GM12892 (cell line): ENCODE measurements around the gene SH2D3A.

Experiments used
- DNase-seq: peaks from one replicate; pipeline ENCODE4 v3.0.0; 2011; ENCODE audit not compliant: insufficient read length
- FAIRE-seq: peaks from 2 replicates; lab custom pipeline; 2011; peaks lifted over from hg19 to GRCh38; lab: Jason Lieb, UNC
- POLR2A ChIP-seq: IDR thresholded peaks from 2 replicates; pipeline ENCODE4 v1.6.1; 2011; ENCODE audit warnings: low read depth, low read length, control low read depth
- POLR2AphosphoS5 ChIP-seq: IDR thresholded peaks from 2 replicates; pipeline ENCODE4 v1.6.1; 2011; ENCODE audit warnings: low read depth, low read length, control low read depth
- TAF1 ChIP-seq: IDR thresholded peaks from 2 replicates; pipeline ENCODE4 v1.6.1; 2011; ENCODE audit warnings: low read depth, mild to moderate bottlenecking, control low read depth, low read length, borderline replicate concordance

SH2D3A gene

DNA sequence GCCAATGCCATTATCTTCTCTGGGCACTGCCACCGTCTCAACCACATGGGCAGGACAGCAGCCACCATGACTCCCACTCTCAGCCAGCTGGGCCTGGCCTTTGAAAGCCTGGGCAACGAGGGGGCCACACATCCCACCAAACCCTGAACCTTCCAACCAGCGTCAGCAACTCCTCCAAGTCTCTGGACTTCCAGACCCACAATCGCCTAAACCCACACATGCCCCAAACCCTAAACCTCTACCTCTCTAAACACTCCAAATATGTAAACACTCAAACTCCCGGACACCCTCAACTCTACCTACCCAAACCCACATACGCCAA lies 47.7 kb downstream of the SH2D3A start:
- DNase-seq (no peak), FAIRE-seq (no peak)
- no peak for TF ChIP-seq POLR2AphosphoS5
- no peak for TF ChIP-seq TAF1
- no peak for TF ChIP-seq POLR2A

DNA sequence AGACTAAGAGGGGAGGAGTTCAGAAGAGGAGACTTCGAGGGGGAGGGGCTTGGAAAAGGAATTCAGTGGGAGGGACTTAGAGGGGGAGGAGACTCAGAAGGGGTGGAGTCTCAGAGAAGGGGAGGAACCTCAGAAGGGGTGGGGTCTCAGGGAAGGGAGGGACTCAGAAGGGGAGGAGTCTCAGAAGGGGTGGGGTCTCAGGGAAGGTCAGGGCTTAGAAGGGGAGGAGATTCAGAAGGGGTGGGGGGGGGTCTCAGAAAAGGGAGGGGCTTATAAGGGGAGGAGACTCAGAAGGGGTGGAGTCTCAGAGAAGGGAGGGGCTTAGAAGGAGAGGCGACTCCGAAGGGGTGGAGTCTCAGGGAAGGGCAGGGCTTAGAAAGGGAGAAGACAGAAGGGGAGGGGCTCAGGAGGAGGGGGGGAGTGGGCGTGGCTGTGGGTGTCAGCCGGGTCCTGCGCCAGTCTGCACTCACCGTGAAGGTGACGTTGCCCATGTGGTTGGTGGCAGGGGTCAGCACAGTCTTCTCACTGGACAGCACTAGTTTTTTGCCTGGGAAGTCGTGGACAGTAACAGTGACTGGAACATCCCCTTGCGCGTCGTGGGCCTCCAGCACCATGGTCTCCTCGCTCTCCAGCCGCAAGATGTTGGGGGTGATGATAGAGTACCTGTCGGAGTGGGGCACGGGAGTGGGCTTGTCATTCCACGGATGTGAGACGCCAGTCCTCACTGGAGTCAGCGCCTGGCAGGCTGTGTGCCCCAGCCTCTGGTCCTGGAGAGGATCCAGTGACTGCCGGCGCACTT lies 48.3 kb downstream of the SH2D3A start:
- TF ChIP-seq POLR2A, result no peak
- no peak for TF ChIP-seq TAF1
- TF ChIP-seq POLR2AphosphoS5, result no peak
- DNase-seq (no peak), FAIRE-seq (no peak)

DNA sequence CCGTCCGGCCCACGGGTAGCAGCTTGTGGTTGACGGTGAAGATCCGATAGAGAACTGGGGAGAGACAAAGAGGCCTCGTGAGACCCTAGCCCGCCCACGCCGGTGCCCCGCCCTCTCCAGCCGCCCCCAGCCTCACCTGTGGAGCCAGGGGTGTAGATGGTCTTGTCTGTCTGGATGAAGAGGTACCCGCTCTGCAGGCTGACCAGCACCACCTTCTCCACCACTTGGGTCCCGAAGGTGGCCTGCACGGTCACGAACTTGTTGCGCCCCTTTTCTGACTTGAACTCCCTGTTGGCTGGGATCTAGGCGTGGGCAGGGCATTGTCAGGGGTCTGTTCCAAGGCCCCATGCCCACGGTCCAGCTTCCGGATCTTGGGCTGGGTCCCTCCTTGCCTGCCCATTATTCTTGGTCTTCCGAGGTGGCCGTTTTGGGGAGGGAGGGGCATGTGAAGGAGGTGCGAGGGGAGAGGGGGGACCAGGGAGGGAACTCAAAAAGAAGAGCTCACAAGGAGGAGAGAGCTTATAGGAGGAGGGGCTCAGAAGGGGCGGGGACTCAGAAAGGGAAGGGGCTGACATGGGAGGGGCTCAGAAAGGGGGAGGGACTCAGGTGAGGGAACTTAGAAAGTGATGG lies 49.0 kb downstream of the SH2D3A start:
- no peak for DNase-seq
- no peak for FAIRE-seq
- TF ChIP-seq POLR2AphosphoS5 (no peak), POLR2A (no peak), TAF1 (no peak)

DNA sequence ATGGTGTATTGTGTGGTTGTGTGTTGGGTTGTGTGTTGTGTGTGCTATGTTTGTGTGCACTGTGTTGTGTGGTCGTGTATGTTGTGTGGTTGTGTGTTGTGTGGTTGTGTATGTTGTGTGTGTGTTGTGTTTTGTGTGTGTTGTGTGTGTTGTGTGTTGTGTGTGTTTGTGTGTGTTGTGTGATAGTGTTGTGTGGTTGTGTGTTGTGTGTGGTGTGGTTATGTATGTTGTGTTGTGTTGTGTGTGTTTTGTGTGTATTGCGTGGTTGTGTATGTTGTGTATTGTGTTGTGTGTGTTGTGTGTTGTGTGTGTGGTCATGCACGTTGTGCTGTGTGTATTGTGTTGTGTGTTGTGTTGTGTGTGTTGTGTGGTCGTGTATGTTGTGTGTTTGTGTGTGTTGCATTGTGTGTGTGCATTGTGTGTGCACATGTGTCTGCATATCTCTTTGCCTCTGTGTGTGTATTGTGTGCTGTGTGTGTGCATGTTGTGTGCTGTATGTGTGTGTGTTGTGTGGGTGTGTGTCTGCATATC lies 49.7 kb downstream of the SH2D3A start:
- DNase-seq, result no peak
- FAIRE-seq, result peak; percentile 91
- TF ChIP-seq POLR2AphosphoS5 (no peak), TAF1 (no peak), POLR2A (no peak)

DNA sequence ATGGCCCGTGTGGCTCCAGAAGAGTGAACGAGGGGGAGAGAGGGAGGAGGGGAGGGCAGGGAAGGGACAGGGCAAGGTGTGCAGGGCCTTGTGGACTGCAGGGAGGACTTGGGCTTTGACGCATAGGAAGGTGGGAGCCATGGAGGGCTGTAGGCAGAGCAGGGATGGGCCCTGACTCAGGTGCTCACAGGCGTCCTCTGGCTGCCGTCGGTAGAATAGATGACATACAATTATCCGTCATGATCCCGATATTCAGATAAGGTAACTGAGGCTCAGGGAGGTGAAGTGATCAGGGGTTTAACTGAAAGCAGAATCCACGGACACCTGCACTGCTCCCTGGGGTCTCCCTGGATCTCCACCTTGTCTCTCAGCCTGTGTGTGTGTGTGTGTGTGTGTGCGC lies 50.2 kb downstream of the SH2D3A start:
- TF ChIP-seq POLR2A, result no peak
- no peak for TF ChIP-seq TAF1
- TF ChIP-seq POLR2AphosphoS5, result no peak
- FAIRE-seq, result no peak
- no peak for DNase-seq

DNA sequence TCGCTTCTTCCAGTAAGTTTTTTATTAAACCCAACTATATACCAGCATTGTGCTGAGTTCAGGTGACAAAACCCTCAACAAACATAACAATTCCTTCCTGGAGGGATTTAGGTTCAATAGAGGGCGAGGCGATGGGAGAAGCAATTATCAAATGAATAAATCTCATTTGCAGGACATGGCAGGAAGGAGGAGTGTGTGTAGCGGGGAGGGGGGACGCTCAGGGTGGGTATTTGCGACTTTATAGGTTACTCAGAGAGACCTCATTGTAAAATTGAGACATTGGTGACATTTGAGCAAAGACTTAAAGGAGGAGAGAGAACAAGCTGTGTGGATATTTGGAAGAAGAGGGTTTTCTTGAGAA lies 50.6 kb downstream of the SH2D3A start:
- TF ChIP-seq TAF1 (no peak), POLR2AphosphoS5 (no peak), POLR2A (no peak)
- FAIRE-seq (no peak), DNase-seq (no peak)

DNA sequence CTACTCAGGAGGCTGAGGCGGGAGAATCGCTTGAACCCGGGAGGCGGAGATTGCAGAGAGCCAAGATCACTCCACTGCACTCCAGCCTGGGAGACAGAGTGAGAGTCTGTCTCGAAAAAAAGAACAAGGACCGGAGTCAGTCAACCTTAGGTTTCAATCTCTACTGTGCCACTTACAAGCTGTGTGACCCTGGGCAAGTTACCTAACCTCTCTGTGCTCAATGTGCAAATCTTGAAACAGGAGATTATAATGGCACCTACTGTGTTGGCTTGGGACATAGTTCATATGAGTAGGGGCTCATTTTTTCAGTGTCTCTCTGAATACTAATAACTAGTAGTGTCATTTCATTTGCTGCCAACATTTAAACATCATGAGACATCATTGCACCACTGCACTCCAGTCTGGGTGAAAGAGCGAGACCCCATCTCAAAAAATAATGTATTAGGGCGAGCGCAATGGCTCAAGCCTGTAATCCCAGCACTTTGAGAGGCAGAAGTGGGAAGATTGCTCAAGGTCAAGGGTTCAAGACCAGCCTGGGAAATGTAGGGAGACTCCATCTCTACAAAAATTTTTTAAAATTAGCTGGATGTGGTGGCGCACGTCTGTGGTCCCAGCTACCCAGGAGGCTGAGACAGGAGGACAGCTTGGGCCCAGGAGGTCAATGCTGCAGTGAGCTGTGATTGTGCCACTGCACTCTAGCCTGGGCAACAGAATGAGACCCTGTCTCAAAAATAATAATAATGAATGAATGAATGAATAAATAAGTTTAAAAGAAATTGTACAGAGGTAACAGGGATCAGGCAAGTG lies 52.3 kb downstream of the SH2D3A start:
- DNase-seq (no peak), FAIRE-seq (no peak)
- TF ChIP-seq POLR2AphosphoS5, result no peak
- TF ChIP-seq POLR2A, result no peak
- no peak for TF ChIP-seq TAF1

DNA sequence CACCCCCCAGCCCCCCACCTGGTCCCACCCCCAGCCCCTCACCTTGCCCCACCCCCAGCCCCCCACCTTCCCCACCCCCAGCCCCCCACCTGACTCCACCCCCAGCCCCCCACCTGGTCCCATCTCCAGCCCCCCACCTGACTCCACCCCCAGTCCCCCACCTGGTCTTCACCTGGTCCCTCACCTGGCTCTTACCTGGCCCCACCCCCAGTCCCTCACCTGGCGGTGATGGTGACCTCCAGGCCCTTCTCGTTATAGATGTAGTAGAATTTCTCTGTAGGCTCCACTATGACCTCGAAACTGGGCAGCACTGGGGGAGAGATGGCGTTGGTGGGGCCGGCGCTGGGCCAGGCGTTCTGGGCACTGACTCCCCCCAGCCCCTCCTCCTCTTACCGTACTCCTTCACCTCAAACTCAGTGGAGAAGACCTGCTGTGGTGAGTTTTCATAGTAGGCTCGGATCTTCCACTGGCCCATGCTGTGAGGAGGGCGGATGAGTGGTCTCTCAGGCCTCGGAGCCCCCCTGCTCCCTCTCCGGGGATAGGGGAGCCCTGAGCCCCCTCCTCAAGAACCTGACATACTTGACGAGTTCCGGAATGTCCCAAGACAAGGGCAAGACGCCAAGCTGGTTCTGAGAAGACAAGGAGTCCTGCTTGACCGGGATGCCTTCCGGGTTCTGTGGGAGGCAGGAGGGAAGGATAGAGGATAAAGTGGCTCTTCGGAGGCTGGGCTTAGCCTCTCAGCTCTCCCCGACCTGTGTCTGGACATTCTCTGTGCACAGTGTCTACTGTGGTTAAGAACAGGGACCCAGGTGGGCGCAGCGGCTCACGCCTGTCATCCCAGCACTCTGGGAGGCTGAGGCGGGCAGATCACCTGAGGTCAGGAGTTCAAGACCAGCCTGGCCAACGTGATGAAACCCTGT lies 53.2 kb downstream of the SH2D3A start:
- FAIRE-seq (no peak), DNase-seq (no peak)
- TF ChIP-seq POLR2AphosphoS5, result no peak
- TF ChIP-seq TAF1, result no peak
- TF ChIP-seq POLR2A, result no peak

DNA sequence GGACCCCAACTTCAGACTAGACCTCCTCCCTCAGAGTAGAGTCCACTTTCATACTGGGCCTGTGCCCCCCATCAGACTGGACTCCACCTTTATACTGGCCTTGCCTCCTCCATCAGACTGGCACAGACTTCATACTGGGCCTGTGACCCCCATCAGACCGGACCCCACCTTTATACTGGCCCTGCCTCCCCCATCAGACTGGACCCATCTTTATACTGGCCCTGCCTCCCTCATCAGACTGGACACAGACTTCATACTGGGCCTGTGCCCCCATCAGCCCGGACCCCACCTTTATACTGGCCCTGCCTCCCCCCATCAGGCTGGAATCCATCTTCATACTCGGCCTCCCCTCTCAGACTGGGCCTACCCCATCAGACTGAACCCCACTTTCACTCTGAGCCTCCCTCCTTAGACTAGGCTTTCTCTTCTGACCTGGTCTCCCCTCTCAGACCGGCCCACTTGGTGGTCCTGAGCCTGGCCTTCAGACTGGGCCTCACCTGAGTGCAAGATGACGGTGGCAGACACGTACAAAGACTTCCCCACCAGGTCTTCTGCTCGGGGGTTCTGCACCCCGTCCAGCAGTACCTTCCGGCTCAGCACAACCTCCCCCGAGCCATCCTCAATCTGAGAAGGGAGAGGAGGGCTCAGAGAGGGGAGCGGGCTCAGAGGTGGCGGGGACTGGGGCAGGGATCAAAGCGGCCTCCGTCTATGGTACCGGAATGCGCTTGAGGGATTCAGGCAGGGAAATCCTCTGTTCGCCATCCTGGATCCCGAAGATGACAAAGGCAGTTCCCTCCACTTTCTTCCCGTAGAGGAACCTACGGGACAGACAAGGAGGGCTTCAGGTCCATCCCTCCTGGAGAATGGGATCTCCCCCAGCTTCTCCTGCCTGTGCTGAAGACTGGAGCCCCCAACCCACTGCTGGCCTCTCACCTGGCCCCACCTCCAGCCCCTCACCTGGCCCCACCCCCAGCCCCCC lies 54.3 kb downstream of the SH2D3A start:
- DNase-seq, result no peak
- FAIRE-seq, result no peak
- TF ChIP-seq POLR2A (no peak), TAF1 (no peak), POLR2AphosphoS5 (no peak)

DNA sequence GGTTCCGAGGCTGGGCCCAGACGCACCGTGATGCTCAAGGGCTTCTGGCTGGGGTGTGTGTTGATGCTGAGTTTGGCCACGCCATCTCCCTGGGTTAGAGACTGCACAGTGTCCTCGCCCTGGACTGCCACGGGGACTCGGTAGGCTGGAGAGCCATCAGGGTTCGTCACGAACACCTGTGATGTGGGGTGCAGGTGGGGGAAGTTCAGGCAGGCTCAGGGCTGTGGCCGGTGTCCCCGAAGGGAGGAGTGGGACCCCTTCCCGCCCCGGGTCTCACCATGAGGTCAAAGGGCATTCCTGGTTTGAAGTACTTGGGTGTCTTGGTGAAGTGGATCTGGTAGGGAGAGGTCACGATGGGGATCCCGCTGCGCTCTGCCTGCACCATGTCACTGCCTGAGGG lies 55.0 kb downstream of the SH2D3A start:
- TF ChIP-seq POLR2AphosphoS5 (no peak), TAF1 (no peak), POLR2A (no peak)
- DNase-seq (no peak), FAIRE-seq (no peak)
